ENCODE measurements around the gene LYRM7. TPM values are rescaled to one million over a fixed set of nuclear protein-coding genes. Genes with fewer than 3 reads are reported as not detected.

Gene LYRM7
- total RNA-seq, 1 experiment from 2014 or later = 12.1 TPM

- in situ Hi-C loops (cut with HindIII; ENCODE audit: low pct_unique_long_range_greater_than_20kb, low sequenced_read_pairs) (no loop called here), intact Hi-C loops (cut with micrococcal nuclease; ENCODE audit: unreplicated experiment) (no loop called here)
- 0 out of 2 replicates have a peak, but pooled peaks have one; percentile 42 for ATAC-seq
- no TSS peak for BruUV-seq (replicated peaks)
- H3K4me1 ChIP-seq (ENCODE audit: control insufficient read depth, insufficient read depth, low read length) = no peaks in the 10 kb centered on the region
- no peak overlapping the region for H3K27ac ChIP-seq (ENCODE audit: low read length)
- ChIA-PET POLR2A (no interaction called here), CTCF (no interaction called here)
- TF ChIP-seq REST (IDR thresholded peaks at IDR 0.05; ENCODE audit: insufficient read depth in 1 of 2, low read depth in 2 of 2, low read length in 1 of 2) = no peak
- no peak for TF ChIP-seq TCF7L2 (IDR thresholded peaks at IDR 0.05; ENCODE audit: low read depth, low read length)
- TF ChIP-seq POLR2AphosphoS5 (IDR thresholded peaks at IDR 0.05; ENCODE audit: low read depth, low read length) = no peak
- TF ChIP-seq CTCF (IDR thresholded peaks at IDR 0.05) = no peak
- no peak for TF ChIP-seq SIN3A (IDR thresholded peaks at IDR 0.05; ENCODE audit: borderline replicate concordance, insufficient read depth, low read depth, low read length)
- no peaks in the 10 kb centered on the region for H3K27me3 ChIP-seq (ENCODE audit: control insufficient read depth, insufficient read depth, low read length)
- DNase-seq (ENCODE audit: low read depth, low spot score) = no peak
- no peaks in the 10 kb centered on the region for H3K9me3 ChIP-seq (ENCODE audit: control insufficient read depth, insufficient read depth, low read depth, low read length)
- H3K36me3 ChIP-seq (ENCODE audit: control insufficient read depth, insufficient read depth, low read length) = no peaks in the 10 kb centered on the region
- H3K4me3 ChIP-seq (ENCODE audit: low read depth in 2 of 2, low read length in 2 of 2) = no peak overlapping the region
These were observed 38.4 kb downstream of the LYRM7 start for GRCh38 chr5:131209175-131209505.

- Histone ChIP-seq H3K4me1 (ENCODE audit: control insufficient read depth, insufficient read depth, low read length) (no peaks in the 10 kb centered on the region), H3K9me3 (ENCODE audit: control insufficient read depth, insufficient read depth, low read depth, low read length) (no peaks in the 10 kb centered on the region), H3K27ac (ENCODE audit: low read length) (no peak overlapping the region), H3K4me3 (ENCODE audit: low read depth in 2 of 2, low read length in 2 of 2) (no peak overlapping the region), H3K27me3 (ENCODE audit: control insufficient read depth, insufficient read depth, low read length) (no peaks in the 10 kb centered on the region), H3K36me3 (ENCODE audit: control insufficient read depth, insufficient read depth, low read length) (no peaks in the 10 kb centered on the region)
- CTCF ChIA-PET = no interaction called here
- BruUV-seq (replicated peaks) = no TSS peak
- POLR2A ChIA-PET = no interaction called here
- in situ Hi-C loops (cut with HindIII; ENCODE audit: low pct_unique_long_range_greater_than_20kb, low sequenced_read_pairs) (no loop called here), intact Hi-C loops (cut with micrococcal nuclease; ENCODE audit: unreplicated experiment) (no loop called here)
- DNase-seq (ENCODE audit: low read depth, low spot score) (no peak), ATAC-seq (no peak)
- TF ChIP-seq TCF7L2 (IDR thresholded peaks at IDR 0.05; ENCODE audit: low read depth, low read length) (no peak), CTCF (IDR thresholded peaks at IDR 0.05) (no peak), REST (IDR thresholded peaks at IDR 0.05; ENCODE audit: insufficient read depth in 1 of 2, low read depth in 2 of 2, low read length in 1 of 2) (no peak), POLR2AphosphoS5 (IDR thresholded peaks at IDR 0.05; ENCODE audit: low read depth, low read length) (no peak), SIN3A (IDR thresholded peaks at IDR 0.05; ENCODE audit: borderline replicate concordance, insufficient read depth, low read depth, low read length) (no peak)
These were observed 38.9 kb downstream of the LYRM7 start for GRCh38 chr5:131209506-131210150.

All from Panc1 (cell line).